ENCODE data around the gene FAM171A2.

FAM171A2 gene

GRCh38 chr17:44389723-44390202 lies 26.1 kb upstream of the FAM171A2 start:
- TF ChIP-seq CTCF (IDR thresholded peaks at IDR 0.05; ENCODE audit: low read depth, low read length) = no peak
- no peak for DNase-seq (ENCODE audit: low read depth, low spot score)
- no peak overlapping the region for H3K4me3 ChIP-seq (ENCODE audit: low read depth, low read length)
- in situ Hi-C loops (cut with HindIII; ENCODE audit: low sequenced_read_pairs) = no loop called here

GRCh38 chr17:44389281-44389680 lies 25.6 kb upstream of the FAM171A2 start, which contains the start of gene ITGA2B:
Gene ITGA2B, minus strand, starts transcription at chr17:44389649. Its CDS starts 176 bp downstream, at chr17:44389473.
- no peak for DNase-seq (ENCODE audit: low read depth, low spot score)
- no peak for TF ChIP-seq CTCF (IDR thresholded peaks at IDR 0.05; ENCODE audit: low read depth, low read length)
- in situ Hi-C loops (cut with HindIII; ENCODE audit: low sequenced_read_pairs) = no loop called here
- H3K4me3 ChIP-seq (ENCODE audit: low read depth, low read length) = no peak within 1 kb of the TSS

GRCh38 chr17:44387804-44388203 lies 24.2 kb upstream of the FAM171A2 start:
- in situ Hi-C loops (cut with HindIII; ENCODE audit: low sequenced_read_pairs) = no loop called here
- no peak for TF ChIP-seq CTCF (IDR thresholded peaks at IDR 0.05; ENCODE audit: low read depth, low read length)
- no peak for DNase-seq (ENCODE audit: low read depth, low spot score)
- no peak overlapping the region for H3K4me3 ChIP-seq (ENCODE audit: low read depth, low read length)

GRCh38 chr17:44386182-44386525 lies 22.5 kb upstream of the FAM171A2 start:
- no peak for DNase-seq (ENCODE audit: low read depth, low spot score)
- no peak overlapping the region for H3K4me3 ChIP-seq (ENCODE audit: low read depth, low read length)
- TF ChIP-seq CTCF (IDR thresholded peaks at IDR 0.05; ENCODE audit: low read depth, low read length) = no peak
- in situ Hi-C loops (cut with HindIII; ENCODE audit: low sequenced_read_pairs) = no loop called here

GRCh38 chr17:44385287-44386181 lies 21.9 kb upstream of the FAM171A2 start:
- TF ChIP-seq CTCF (IDR thresholded peaks at IDR 0.05; ENCODE audit: low read depth, low read length) = peak; percentile 14
- in situ Hi-C loops (cut with HindIII; ENCODE audit: low sequenced_read_pairs) = no loop called here
- DNase-seq (ENCODE audit: low read depth, low spot score) = peak; percentile 63
- peak overlapping the region; percentile 52 for H3K4me3 ChIP-seq (ENCODE audit: low read depth, low read length)

GRCh38 chr17:44384823-44385286 lies 21.2 kb upstream of the FAM171A2 start:
- TF ChIP-seq CTCF (IDR thresholded peaks at IDR 0.05; ENCODE audit: low read depth, low read length) = no peak
- in situ Hi-C loops (cut with HindIII; ENCODE audit: low sequenced_read_pairs) = no loop called here

More at GRCh38 chr17:44384823-44385286, 21.2 kb upstream of the FAM171A2 start:
- H3K4me3 ChIP-seq (ENCODE audit: low read depth, low read length) = peak overlapping the region; percentile 52
- DNase-seq (ENCODE audit: low read depth, low spot score) = no peak

Measured in astrocyte of the spinal cord (primary cell).